A549 (cell line): Measurements from ENCODE around the gene DNAH8. TPM values are rescaled to one million over a fixed set of nuclear protein-coding genes. Genes with fewer than 3 reads are reported as not detected.
"Not testable (repeated sequence)": the region's sequence is repeated elsewhere in the genome, so short reads cannot be mapped to it uniquely, and the experiment has no call there.

Experiments used
- ATAC-seq, 2 experiments: fragments of 200-7000 bp in 1 of 2; fragments of >200 bp in 1 of 2; cut with Nextera tagmentation in 1 of 2; cut with Tn5 transposase in 1 of 2; 3 replicates each; pipeline versions ENCODE4 v1.8.0 to v1.9.1; 2018 to 2020; ENCODE audit warnings: mild to moderate bottlenecking in 1 of 2, moderate library complexity in 1 of 2
- CTCF ChIA-PET: fragments of 300-600 bp; sonication (Branson Sonifier 250); formaldehyde crosslinking; extraction: SDS; loops from one replicate; lab custom pipeline; 2021; ENCODE audit warnings: antibody characterized with exemption, inconsistent platforms; lab: Yijun Ruan, JAX
- POLR2A ChIA-PET: fragments of 350-600 bp; formaldehyde crosslinking; extraction: SDS; loops from one replicate; lab custom pipeline; 2021; ENCODE audit warnings: antibody characterized with exemption, inconsistent platforms; lab: Yijun Ruan, JAX
- DNase-seq, 2 experiments: peaks; one replicate each; pipeline versions ENCODE4 v3.0.0 to v3.0.0-alpha.2; 2011 to 2016; ENCODE audit warnings: low read depth in 1 of 2, low spot score in 1 of 2
- FAIRE-seq: peaks from 2 replicates; lab custom pipeline; 2011; peaks lifted over from hg19 to GRCh38; lab: Jason Lieb, UNC
- H3K27ac ChIP-seq, 2 experiments: fragments of >200 bp; sonication (Bioruptor Twin); formaldehyde crosslinking; 3 replicates each; pipeline ENCODE4 v1.5.1; 2016 to 2017
- H3K4me1 ChIP-seq: fragments of >200 bp; sonication (Bioruptor Twin); formaldehyde crosslinking; 3 replicates; pipeline ENCODE4 v1.6.1; 2016
- H3K4me2 ChIP-seq: fragments of >200 bp; sonication (Bioruptor Twin); formaldehyde crosslinking; 3 replicates; pipeline ENCODE4 v1.6.1; 2016
- H3K4me3 ChIP-seq: fragments of >200 bp; sonication (Bioruptor Twin); formaldehyde crosslinking; 3 replicates; pipeline ENCODE4 v1.5.1; 2016
- H3K9me3 ChIP-seq: fragments of >200 bp; sonication (Bioruptor Twin); formaldehyde crosslinking; 3 replicates; pipeline ENCODE4 v1.6.1; 2016
- CBX8 ChIP-seq: fragments of 200-600 bp; sonication (generic); IDR thresholded peaks from 2 replicates; pipeline ENCODE4 v1.6.1; 2016
- CEBPB ChIP-seq, 2 experiments: fragments of >200 bp in 1 of 2; sonication (Bioruptor Twin) in 1 of 2; formaldehyde crosslinking in 1 of 2; IDR thresholded peaks; 2 replicates each; pipeline ENCODE4 v1.6.1; 2012 to 2016
- CTCF ChIP-seq: fragments of >200 bp; sonication (Bioruptor Twin); formaldehyde crosslinking; IDR thresholded peaks from 3 replicates; pipeline ENCODE4 v1.5.1; 2016
- EHMT2 ChIP-seq: fragments of 200-600 bp; sonication (generic); IDR thresholded peaks from 2 replicates; pipeline ENCODE4 v1.6.1; 2016; ENCODE audit warnings: antibody characterized with exemption, low read depth, mild to moderate bottlenecking, moderate library complexity
- ESRRA ChIP-seq: fragments of 150-350 bp; IDR thresholded peaks from 2 replicates; pipeline ENCODE4 v1.6.1; 2014; ENCODE audit warnings: mild to moderate bottlenecking, low read length, borderline replicate concordance
- FOXS1 ChIP-seq: fragments of 250-450 bp; sonication (Bioruptor Pico); IDR thresholded peaks from 2 replicates; pipeline ENCODE4 v1.5.0; 2020; ENCODE audit warnings: mild to moderate bottlenecking, moderate library complexity
- KDM1A ChIP-seq: fragments of 200-600 bp; sonication (generic); IDR thresholded peaks from 2 replicates; pipeline ENCODE4 v1.6.1; 2016; ENCODE audit warnings: low read depth, mild to moderate bottlenecking
- KDM5A ChIP-seq: fragments of 200-600 bp; sonication (generic); IDR thresholded peaks from 2 replicates; pipeline ENCODE4 v1.6.1; 2016; ENCODE audit warnings: antibody characterized with exemption, mild to moderate bottlenecking
- NR3C1 ChIP-seq: fragments of >200 bp; sonication (Bioruptor Twin); formaldehyde crosslinking; IDR thresholded peaks from 3 replicates; pipeline ENCODE4 v1.6.1; 2017
- POLR2A ChIP-seq: IDR thresholded peaks from 2 replicates; pipeline ENCODE4 v1.6.1; 2012; ENCODE audit warnings: mild to moderate bottlenecking, low read length
- RARB ChIP-seq: fragments of 250-450 bp; sonication (Bioruptor Pico); IDR thresholded peaks from 2 replicates; pipeline ENCODE4 v1.8.0; 2021; ENCODE audit warnings: mild to moderate bottlenecking, moderate library complexity
- RFX5 ChIP-seq: fragments of 450-650 bp; IDR thresholded peaks from 2 replicates; pipeline ENCODE4 v1.7.1; 2014; ENCODE audit warnings: antibody characterized with exemption, mild to moderate bottlenecking, moderate library complexity
- WGBS: methylation state at CpG from one replicate; pipeline ENCODE4 v1.1.6; 2017; ENCODE audit errors: missing lambda C conversion rate; 5-methylcytosine and 5-hydroxymethylcytosine counted together
- polyA plus RNA-seq, 4 experiments: library from polyadenylated mRNA; depleted of rRNA in 3 of 4; stranded (reverse); fragments of >200 nt; fragmentation: RNase III in 1 of 4; extraction: RNeasy Plus Mini Kit Qiagen cat#74134 plus additional on column Dnase treatment in 1 of 4; gene quantifications; 2 replicates in 3 of 4; 3 replicates in 1 of 4; pipeline ENCODE4 v1.2.3, GENCODE V29; 2011 to 2017
- TF ChIP-seq, protein P1 (sequence below): fragments of 450-650 bp; IDR thresholded peaks from 2 replicates; pipeline ENCODE4 v1.6.1; 2014; ENCODE audit warnings: antibody characterized with exemption
- TF ChIP-seq, protein P2 (sequence below): fragments of 250-450 bp; sonication (Bioruptor Pico); IDR thresholded peaks from 2 replicates; pipeline ENCODE4 v1.5.0; 2021; ENCODE audit warnings: mild to moderate bottlenecking, moderate library complexity, borderline replicate concordance
- TF ChIP-seq, protein P3 (sequence below): fragments of 200-600 bp; sonication (generic); IDR thresholded peaks from 2 replicates; pipeline ENCODE4 v1.6.1; 2016; ENCODE audit warnings: antibody characterized with exemption, mild to moderate bottlenecking, moderate library complexity

DNAH8 gene
- polyA plus RNA-seq, 2 of the 4 experiments (the other 2 are of a cell fraction), result not detected

GRCh38 chr6:38794682-38795081 lies 79.6 kb downstream of the DNAH8 start:
- WGBS, result 54% methylated on average over 3 of the region's 3 CpGs
- Histone ChIP-seq H3K4me3 (no peak overlapping the region), H3K27ac (no peak overlapping the region), H3K4me2 (no peak overlapping the region), H3K9me3 (no peaks in the 10 kb centered on the region), H3K4me1 (no peaks in the 10 kb centered on the region)
- DNase-seq (no peak), ATAC-seq (no peak), FAIRE-seq (no peak)
- ChIA-PET POLR2A (no interaction called here), CTCF (no interaction called here)
- no peak for TF ChIP-seq ESRRA

DNA sequence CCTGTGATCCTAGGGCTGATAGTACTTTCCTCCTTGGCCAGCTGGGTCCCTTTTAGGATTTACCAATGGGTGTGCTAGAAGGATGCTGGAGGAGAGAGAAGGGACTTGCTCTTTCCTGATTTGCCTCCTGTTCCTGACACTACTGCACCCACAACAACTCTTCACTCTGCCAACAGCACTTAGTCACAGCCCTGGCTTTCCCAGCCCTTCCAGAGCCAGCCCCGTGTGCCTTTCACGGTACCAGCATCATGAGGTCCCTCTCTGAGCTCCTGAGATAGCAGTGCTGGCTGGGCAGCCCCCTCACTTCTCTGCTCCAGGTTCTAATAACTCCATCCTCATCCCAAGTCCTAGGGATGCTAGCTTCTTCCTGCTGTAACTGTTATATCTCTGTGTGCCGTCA lies 80.9 kb downstream of the DNAH8 start:
- H3K9me3 ChIP-seq, result no peaks in the 10 kb centered on the region
- ChIA-PET CTCF (no interaction called here), POLR2A (no interaction called here)
- WGBS, result 48% methylated on average over 3 of the region's 3 CpGs
- TF ChIP-seq CEBPB (IDR thresholded peaks at IDR 0.05) (no peak), NR3C1 (no peak), FOXS1 (no peak), KDM1A (no peak), RARB (CRISPR knock-in tag) (no peak), EHMT2 (no peak), RFX5 (no peak), CBX8 (no peak)
- TF ChIP-seq, protein P1, sequence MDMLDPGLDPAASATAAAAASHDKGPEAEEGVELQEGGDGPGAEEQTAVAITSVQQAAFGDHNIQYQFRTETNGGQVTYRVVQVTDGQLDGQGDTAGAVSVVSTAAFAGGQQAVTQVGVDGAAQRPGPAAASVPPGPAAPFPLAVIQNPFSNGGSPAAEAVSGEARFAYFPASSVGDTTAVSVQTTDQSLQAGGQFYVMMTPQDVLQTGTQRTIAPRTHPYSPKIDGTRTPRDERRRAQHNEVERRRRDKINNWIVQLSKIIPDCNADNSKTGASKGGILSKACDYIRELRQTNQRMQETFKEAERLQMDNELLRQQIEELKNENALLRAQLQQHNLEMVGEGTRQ, result no peak
- ATAC-seq (no peak), FAIRE-seq (no peak), DNase-seq (no peak)
- no peak overlapping the region for H3K27ac ChIP-seq
- no peak overlapping the region for H3K4me3 ChIP-seq
- H3K4me2 ChIP-seq, result no peak overlapping the region
- no peaks in the 10 kb centered on the region for H3K4me1 ChIP-seq

DNA sequence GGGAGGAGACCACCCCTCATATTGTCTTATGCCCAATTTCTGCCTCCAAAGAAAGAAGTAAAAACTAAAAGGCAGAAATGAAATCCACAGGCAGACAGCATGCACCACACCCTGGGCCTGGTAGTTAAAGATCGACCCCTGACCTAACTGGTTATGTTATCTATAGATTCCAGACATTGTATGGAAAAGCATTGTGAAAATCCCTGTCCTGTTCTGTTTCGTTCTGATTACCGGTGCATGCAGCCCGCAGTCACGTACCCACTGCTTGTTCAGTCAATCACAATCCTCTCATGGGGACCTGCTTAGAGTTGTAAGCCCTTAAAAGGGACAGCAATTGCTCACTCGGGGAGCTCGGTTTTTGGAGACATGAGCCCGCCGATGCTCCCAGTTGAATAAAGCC lies 81.3 kb downstream of the DNAH8 start:
- H3K27ac ChIP-seq, CTCF ChIA-PET, H3K4me3 ChIP-seq, H3K4me2 ChIP-seq, ATAC-seq, POLR2A ChIA-PET, DNase-seq, H3K9me3 ChIP-seq, FAIRE-seq, H3K4me1 ChIP-seq: not testable (repeated sequence)
- WGBS, result 37% methylated on average over 9 of the region's 9 CpGs

DNA sequence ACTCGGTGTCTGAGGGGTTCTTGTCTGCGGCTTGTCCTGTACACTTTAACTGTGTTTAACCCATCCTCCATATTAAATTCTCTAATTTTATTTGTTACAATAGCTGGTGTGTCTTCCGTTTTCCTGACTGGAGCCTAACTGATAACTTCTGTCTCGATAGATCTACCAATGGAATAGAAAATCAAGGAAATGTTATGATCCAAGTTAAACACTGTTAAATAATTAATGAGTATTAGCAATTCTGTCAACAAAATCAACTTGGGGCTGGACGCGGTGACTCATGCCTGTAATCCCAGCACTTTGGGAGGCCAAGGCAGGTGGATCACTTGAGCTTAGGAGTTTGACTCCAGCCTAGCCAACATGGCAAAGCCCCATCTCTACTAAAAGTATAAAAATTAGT lies 81.7 kb downstream of the DNAH8 start:
- no peak overlapping the region for H3K4me3 ChIP-seq
- FAIRE-seq (no peak), DNase-seq (no peak), ATAC-seq (no peak)
- H3K27ac ChIP-seq, result no peak overlapping the region
- no peaks in the 10 kb centered on the region for H3K4me1 ChIP-seq
- WGBS, result 28% methylated on average over 6 of the region's 6 CpGs
- ChIA-PET CTCF (no interaction called here), POLR2A (no interaction called here)
- no peaks in the 10 kb centered on the region for H3K9me3 ChIP-seq
- TF ChIP-seq POLR2A, result no peak
- TF ChIP-seq, protein P2, sequence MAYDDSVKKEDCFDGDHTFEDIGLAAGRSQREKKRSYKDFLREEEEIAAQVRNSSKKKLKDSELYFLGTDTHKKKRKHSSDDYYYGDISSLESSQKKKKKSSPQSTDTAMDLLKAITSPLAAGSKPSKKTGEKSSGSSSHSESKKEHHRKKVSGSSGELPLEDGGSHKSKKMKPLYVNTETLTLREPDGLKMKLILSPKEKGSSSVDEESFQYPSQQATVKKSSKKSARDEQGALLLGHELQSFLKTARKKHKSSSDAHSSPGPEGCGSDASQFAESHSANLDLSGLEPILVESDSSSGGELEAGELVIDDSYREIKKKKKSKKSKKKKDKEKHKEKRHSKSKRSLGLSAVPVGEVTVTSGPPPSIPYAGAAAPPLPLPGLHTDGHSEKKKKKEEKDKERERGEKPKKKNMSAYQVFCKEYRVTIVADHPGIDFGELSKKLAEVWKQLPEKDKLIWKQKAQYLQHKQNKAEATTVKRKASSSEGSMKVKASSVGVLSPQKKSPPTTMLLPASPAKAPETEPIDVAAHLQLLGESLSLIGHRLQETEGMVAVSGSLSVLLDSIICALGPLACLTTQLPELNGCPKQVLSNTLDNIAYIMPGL (CRISPR knock-in tag), result no peak
- no peak overlapping the region for H3K4me2 ChIP-seq

GRCh38 chr6:38797391-38797790 lies 82.3 kb downstream of the DNAH8 start:
- ChIA-PET POLR2A (no interaction called here), CTCF (no interaction called here)
- WGBS, result 61% methylated on average over 4 of the region's 4 CpGs
- Histone ChIP-seq H3K9me3 (no peaks in the 10 kb centered on the region), H3K4me1 (no peaks in the 10 kb centered on the region), H3K4me3 (no peak overlapping the region), H3K4me2 (no peak overlapping the region), H3K27ac (no peak overlapping the region)
- TF ChIP-seq, protein P1, result no peak
- TF ChIP-seq, protein P3, sequence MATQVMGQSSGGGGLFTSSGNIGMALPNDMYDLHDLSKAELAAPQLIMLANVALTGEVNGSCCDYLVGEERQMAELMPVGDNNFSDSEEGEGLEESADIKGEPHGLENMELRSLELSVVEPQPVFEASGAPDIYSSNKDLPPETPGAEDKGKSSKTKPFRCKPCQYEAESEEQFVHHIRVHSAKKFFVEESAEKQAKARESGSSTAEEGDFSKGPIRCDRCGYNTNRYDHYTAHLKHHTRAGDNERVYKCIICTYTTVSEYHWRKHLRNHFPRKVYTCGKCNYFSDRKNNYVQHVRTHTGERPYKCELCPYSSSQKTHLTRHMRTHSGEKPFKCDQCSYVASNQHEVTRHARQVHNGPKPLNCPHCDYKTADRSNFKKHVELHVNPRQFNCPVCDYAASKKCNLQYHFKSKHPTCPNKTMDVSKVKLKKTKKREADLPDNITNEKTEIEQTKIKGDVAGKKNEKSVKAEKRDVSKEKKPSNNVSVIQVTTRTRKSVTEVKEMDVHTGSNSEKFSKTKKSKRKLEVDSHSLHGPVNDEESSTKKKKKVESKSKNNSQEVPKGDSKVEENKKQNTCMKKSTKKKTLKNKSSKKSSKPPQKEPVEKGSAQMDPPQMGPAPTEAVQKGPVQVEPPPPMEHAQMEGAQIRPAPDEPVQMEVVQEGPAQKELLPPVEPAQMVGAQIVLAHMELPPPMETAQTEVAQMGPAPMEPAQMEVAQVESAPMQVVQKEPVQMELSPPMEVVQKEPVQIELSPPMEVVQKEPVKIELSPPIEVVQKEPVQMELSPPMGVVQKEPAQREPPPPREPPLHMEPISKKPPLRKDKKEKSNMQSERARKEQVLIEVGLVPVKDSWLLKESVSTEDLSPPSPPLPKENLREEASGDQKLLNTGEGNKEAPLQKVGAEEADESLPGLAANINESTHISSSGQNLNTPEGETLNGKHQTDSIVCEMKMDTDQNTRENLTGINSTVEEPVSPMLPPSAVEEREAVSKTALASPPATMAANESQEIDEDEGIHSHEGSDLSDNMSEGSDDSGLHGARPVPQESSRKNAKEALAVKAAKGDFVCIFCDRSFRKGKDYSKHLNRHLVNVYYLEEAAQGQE, result no peak
- no peak for TF ChIP-seq CTCF
- no peak for TF ChIP-seq KDM5A
- no peak for ATAC-seq
- FAIRE-seq, result no peak
- no peak for DNase-seq
